Endometrial microvascular endothelial cells (primary cell): ENCODE results near the gene LMO2. TPM values are rescaled to one million over a fixed set of nuclear protein-coding genes. Genes with fewer than 3 reads are reported as not detected.
"Not testable (repeated sequence)": the region's sequence is repeated elsewhere in the genome, so short reads cannot be mapped to it uniquely, and the experiment has no call there.

ENCODE experiments used
- in situ Hi-C: cut with HindIII; loops from 2 replicates; pipeline ENCODE4 v1.10.0; 2017; ENCODE audit warnings: low sequenced_read_pairs, low pct_unique_long_range_greater_than_20kb; ENCODE audit errors: inconsistent ontology term
- total RNA-seq: library from RNA; depleted of rRNA; stranded (reverse); fragments of >200 nt; gene quantifications from one replicate; pipeline ENCODE4 v1.2.3, GENCODE V29; 2015; ENCODE audit errors: inconsistent ontology term

The LMO2 gene
- total RNA-seq, 1 donor from 2014 or later = 7.7 TPM

- in situ Hi-C loops = no loop called here
Observed at GRCh38 chr11:33868647-33869461, 23.0 kb downstream of the LMO2 start.

- in situ Hi-C loops = no loop called here
Observed at GRCh38 chr11:33867996-33868646, 23.8 kb downstream of the LMO2 start.

- in situ Hi-C loops = no loop called here
Observed at GRCh38 chr11:33867561-33867960, 24.3 kb downstream of the LMO2 start.

DNA sequence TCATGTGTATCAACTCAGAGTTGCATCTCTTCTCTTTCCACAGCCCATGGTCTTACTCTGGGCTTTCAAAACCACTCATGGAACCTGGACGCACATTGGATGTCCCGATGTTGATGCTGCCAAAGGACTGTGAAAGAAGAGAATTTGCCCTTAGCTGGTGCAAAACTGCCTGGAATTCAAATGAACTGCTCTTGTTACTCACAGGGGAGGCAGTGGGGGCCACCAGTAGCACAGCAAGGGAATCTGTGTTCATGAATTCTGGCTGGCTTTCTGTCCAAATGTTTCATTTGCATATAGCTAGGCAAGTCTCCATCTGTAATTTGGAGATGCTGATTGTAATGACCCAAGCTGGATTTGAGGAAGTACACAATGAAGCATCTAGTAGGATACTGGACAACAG lies 24.9 kb downstream of the LMO2 start:
- in situ Hi-C loops = no loop called here

DNA sequence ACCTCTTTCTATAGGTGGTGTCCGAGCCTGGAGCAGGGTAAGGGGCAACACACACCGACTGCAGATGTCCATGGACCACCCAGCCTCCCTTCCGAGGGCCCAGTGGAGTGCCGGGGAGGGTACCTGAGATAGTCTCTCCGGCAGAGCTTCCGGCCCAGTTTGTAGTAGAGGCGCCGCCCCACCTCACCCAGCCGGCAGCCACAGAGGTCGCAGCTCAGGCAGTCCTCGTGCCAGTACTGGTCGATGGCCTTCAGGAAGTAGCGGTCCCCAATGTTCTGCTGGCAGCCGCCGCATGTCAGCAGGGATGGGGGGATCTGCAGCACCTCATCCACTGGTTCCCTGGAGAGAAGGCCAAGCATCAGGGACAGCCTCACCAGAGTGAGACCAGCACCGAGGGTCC lies 27.4 kb downstream of the LMO2 start:
- in situ Hi-C loops = no loop called here

- in situ Hi-C loops = no loop called here
Observed at GRCh38 chr11:33863418-33864172, 28.3 kb downstream of the LMO2 start.

GRCh38 chr11:33861941-33862589 lies 29.8 kb downstream of the LMO2 start:
- in situ Hi-C loops = no loop called here

DNA sequence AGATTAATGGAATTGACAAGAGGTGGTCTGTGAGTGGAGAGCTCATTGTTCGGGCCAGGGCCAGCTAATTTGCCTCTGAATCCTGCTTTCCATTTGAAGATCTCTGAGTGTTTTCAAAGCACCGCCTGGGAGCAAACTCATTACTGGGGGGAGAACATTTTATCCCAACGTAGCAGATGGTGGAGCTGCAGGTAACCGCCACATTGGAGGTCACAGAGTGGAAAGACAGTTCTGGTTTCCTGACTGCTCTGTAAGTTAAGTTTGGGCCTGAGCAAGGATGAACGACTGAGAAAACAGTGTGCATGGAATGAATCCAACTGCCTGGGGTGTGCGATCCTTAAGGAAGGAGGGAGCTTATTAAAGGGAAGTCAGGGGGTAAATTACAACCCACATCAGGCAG lies 30.5 kb downstream of the LMO2 start:
- in situ Hi-C loops = no loop called here

- in situ Hi-C loops = no loop called here
Observed at GRCh38 chr11:33860926-33861325, 30.9 kb downstream of the LMO2 start.

- in situ Hi-C loops = no loop called here
Observed at GRCh38 chr11:33859306-33859705, 32.6 kb downstream of the LMO2 start.

GRCh38 chr11:33857933-33858371 lies 33.9 kb downstream of the LMO2 start:
- in situ Hi-C loops = no loop called here

DNA sequence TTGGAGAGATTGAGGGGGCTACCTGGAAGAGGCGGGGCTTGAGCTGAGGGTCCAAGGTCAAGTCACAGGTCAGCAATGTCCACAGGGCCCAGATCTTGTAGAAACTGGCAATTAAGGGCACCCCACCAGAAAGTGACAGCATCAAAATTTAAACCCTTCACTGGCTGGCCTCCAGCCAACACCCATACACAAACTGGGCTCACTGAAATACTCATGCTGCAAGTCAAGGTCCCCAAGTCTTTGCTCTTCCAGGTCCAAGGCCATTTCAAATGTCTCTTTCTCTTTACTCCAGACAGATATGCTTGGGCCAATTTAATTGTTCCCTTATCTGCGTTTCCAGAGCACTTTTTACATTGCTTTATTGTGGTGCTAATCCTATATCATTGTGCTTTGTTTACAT lies 36.4 kb downstream of the LMO2 start:
- in situ Hi-C loops = no loop called here

- in situ Hi-C loops = no loop called here
Observed at GRCh38 chr11:33848717-33849390, 43.0 kb downstream of the LMO2 start.

DNA sequence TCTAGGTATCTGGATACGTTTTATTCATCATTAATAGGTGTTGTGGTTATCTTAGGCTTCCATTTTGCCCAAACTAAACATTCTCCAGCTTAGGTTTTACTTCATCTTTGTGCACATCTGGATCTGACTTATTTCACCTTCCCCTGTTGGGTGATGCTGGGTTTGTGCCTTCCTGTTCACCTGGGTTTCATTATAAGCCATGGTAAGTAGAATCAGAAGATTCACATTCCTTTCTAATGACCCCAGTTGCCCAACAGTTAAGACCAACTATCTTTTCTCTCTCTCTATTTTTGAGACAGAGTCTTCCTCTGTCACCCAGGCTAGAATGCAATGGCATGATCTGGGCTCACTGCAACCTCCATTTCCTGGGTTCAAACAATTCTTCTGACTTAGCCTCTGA lies 44.6 kb downstream of the LMO2 start:
- in situ Hi-C loops = no loop called here

GRCh38 chr11:33844236-33844635 lies 47.6 kb downstream of the LMO2 start:
- in situ Hi-C loops = no loop called here

DNA sequence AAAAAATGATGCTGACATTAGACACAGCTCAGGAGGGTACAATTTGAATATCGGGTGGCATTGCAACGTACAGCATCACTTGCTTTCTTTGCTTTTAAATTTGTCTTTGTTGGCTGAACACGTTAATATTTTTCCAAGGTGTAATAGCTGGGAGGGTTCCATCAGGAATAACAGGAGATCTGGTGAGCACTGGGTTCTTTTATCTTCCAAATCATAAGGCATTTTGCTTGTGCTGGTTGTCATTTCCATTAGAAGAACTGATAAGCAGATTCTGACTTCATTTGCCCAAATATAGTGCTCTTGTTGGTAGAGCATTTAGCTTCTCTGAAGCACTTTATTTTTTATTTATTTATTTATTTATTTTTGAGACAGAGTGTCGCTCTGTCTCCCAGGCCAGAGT lies 48.9 kb downstream of the LMO2 start:
- in situ Hi-C loops = no loop called here

DNA sequence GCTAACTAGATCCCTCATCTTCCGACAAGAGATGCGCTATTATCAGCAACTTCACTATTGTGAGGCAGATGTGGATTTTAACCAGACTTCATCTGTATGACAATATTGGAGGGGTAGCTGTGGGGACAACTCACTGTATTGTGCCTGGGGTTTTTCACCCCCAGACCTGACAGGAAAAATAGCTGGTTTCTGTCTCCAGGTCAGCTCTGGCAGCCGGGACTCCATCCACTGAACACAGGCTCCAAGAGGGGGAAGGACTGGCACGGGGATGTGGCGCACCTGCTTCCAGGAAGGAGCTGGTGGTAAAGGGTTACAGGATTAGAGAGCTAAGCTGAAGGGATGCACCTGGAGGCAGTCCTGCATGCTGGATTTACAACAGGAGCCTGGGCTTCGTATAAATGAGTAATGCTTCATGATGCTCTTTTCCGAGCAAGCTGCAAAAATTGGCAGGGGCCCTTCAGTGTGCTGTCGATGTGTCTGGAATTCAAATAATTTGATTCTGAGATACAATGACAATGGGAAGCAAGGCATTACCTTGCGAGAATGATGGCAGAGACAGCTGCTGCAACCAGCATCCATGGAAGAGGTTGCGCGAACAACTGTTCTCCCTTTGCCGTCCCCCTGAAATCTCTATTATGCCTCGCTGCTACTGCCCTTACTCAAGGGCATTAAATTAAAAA lies 49.5 kb downstream of the LMO2 start:
- in situ Hi-C loops = no loop called here

GRCh38 chr11:33838234-33838633 lies 53.6 kb downstream of the LMO2 start:
- in situ Hi-C loops = not testable (repeated sequence)
